ENCODE data around the gene CHDH. TPM values are rescaled to one million over a fixed set of nuclear protein-coding genes. Genes with fewer than 3 reads are reported as not detected.

The CHDH gene
- total and polyA plus RNA-seq, 9 donors, result 0.75 to 1.3 (median 1.1) TPM

GRCh38 chr3:53881691-53882593, 35.7 kb upstream of the CHDH start, which contains the start of gene ACTR8:
Gene ACTR8, minus strand, starts transcription at chr3:53882152. Its CDS starts 51 bp downstream, at chr3:53882101.
- peaks cover 32% of the 10 kb centered on the region for H3K36me3 ChIP-seq (ENCODE audit: control insufficient read depth, insufficient read depth, low read length)
- H3K4me3 ChIP-seq (ENCODE audit: low read length), result peak within 1 kb of the TSS; percentile 78
- DNase-seq, result peak; percentile 94
- H3K27me3 ChIP-seq (ENCODE audit: control insufficient read depth, insufficient read depth, low read length), result no peaks in the 10 kb centered on the region
- peak within 1 kb of the TSS; percentile 96 for H3K27ac ChIP-seq (ENCODE audit: low read length)
- H3K4me1 ChIP-seq (ENCODE audit: control insufficient read depth, insufficient read depth, low read length), result peaks cover 11% of the 10 kb centered on the region
- H3K9me3 ChIP-seq (replicated peaks; ENCODE audit: control insufficient read depth, low read depth, low read length), result no peaks in the 10 kb centered on the region
- 1% methylated on average over 47 of the region's 65 CpGs for WGBS (ENCODE audit: insufficient coverage)

GRCh38 chr3:53880396-53881345, 34.5 kb upstream of the CHDH start:
- Histone ChIP-seq H3K4me3 (ENCODE audit: low read length) (peak overlapping the region; percentile 78), H3K27ac (ENCODE audit: low read length) (peak overlapping the region; percentile 96), H3K4me1 (ENCODE audit: control insufficient read depth, insufficient read depth, low read length) (peaks cover 11% of the 10 kb centered on the region), H3K36me3 (ENCODE audit: control insufficient read depth, insufficient read depth, low read length) (peaks cover 34% of the 10 kb centered on the region), H3K9me3 (replicated peaks; ENCODE audit: control insufficient read depth, low read depth, low read length) (no peaks in the 10 kb centered on the region), H3K27me3 (ENCODE audit: control insufficient read depth, insufficient read depth, low read length) (no peaks in the 10 kb centered on the region)
- WGBS (ENCODE audit: insufficient coverage), result 0% methylated on average over 2 of the region's 10 CpGs
- peak; percentile 15 for DNase-seq

GRCh38 chr3:53865732-53866499, 19.7 kb upstream of the CHDH start:
- H3K36me3 ChIP-seq (ENCODE audit: control insufficient read depth, insufficient read depth, low read length), result peaks cover 61% of the 10 kb centered on the region
- WGBS (ENCODE audit: insufficient coverage), result no CpG with 5 or more reads among the region's 5 CpGs
- no peak overlapping the region for H3K4me3 ChIP-seq (ENCODE audit: low read length)
- H3K27me3 ChIP-seq (ENCODE audit: control insufficient read depth, insufficient read depth, low read length), result no peaks in the 10 kb centered on the region
- no peak overlapping the region for H3K27ac ChIP-seq (ENCODE audit: low read length)
- no peak for DNase-seq
- H3K9me3 ChIP-seq (replicated peaks; ENCODE audit: control insufficient read depth, low read depth, low read length), result no peaks in the 10 kb centered on the region
- H3K4me1 ChIP-seq (ENCODE audit: control insufficient read depth, insufficient read depth, low read length), result no peaks in the 10 kb centered on the region

GRCh38 chr3:53863145-53863544, 16.9 kb upstream of the CHDH start:
- DNase-seq, result no peak
- no peaks in the 10 kb centered on the region for H3K27me3 ChIP-seq (ENCODE audit: control insufficient read depth, insufficient read depth, low read length)
- no peaks in the 10 kb centered on the region for H3K4me1 ChIP-seq (ENCODE audit: control insufficient read depth, insufficient read depth, low read length)
- no peak overlapping the region for H3K27ac ChIP-seq (ENCODE audit: low read length)
- H3K4me3 ChIP-seq (ENCODE audit: low read length), result no peak overlapping the region
- WGBS (ENCODE audit: insufficient coverage), result 67% methylated on average over 1 of the region's 1 CpG
- peaks cover 52% of the 10 kb centered on the region for H3K36me3 ChIP-seq (ENCODE audit: control insufficient read depth, insufficient read depth, low read length)
- H3K9me3 ChIP-seq (replicated peaks; ENCODE audit: control insufficient read depth, low read depth, low read length), result no peaks in the 10 kb centered on the region

GRCh38 chr3:53862241-53862640, 16.0 kb upstream of the CHDH start:
- Histone ChIP-seq H3K4me1 (ENCODE audit: control insufficient read depth, insufficient read depth, low read length) (no peaks in the 10 kb centered on the region), H3K27me3 (ENCODE audit: control insufficient read depth, insufficient read depth, low read length) (no peaks in the 10 kb centered on the region), H3K4me3 (ENCODE audit: low read length) (no peak overlapping the region), H3K27ac (ENCODE audit: low read length) (no peak overlapping the region), H3K9me3 (replicated peaks; ENCODE audit: control insufficient read depth, low read depth, low read length) (no peaks in the 10 kb centered on the region), H3K36me3 (ENCODE audit: control insufficient read depth, insufficient read depth, low read length) (peaks cover 46% of the 10 kb centered on the region)
- WGBS (ENCODE audit: insufficient coverage), result no CpG with 5 or more reads among the region's 3 CpGs
- DNase-seq, result no peak

DNA sequence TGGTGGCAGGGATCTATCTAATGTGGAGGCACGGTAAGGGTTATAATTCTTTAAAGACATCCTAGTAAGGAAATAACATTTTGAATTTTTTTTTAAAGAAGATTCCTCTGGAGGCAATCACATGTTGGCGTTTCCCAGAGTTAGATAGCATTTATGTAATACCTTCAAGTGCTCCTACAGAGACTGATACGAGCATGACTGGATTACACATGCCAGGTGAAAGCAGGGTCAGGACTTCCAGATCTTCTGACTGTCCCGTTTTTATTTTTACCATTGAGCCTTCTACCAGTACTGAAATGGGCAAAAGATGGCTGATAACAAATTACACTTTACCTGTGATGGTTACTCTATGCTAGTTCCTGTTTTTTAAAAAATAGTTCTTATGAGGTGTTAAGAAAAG, 14.0 kb upstream of the CHDH start:
- no peak overlapping the region for H3K27ac ChIP-seq (ENCODE audit: low read length)
- no peaks in the 10 kb centered on the region for H3K27me3 ChIP-seq (ENCODE audit: control insufficient read depth, insufficient read depth, low read length)
- H3K4me3 ChIP-seq (ENCODE audit: low read length), result no peak overlapping the region
- H3K36me3 ChIP-seq (ENCODE audit: control insufficient read depth, insufficient read depth, low read length), result peaks cover 42% of the 10 kb centered on the region
- H3K4me1 ChIP-seq (ENCODE audit: control insufficient read depth, insufficient read depth, low read length), result no peaks in the 10 kb centered on the region
- no peaks in the 10 kb centered on the region for H3K9me3 ChIP-seq (replicated peaks; ENCODE audit: control insufficient read depth, low read depth, low read length)
- DNase-seq, result no peak
- 72% methylated on average over 2 of the region's 4 CpGs for WGBS (ENCODE audit: insufficient coverage)

GRCh38 chr3:53859178-53859577, 13.0 kb upstream of the CHDH start:
- Histone ChIP-seq H3K4me1 (ENCODE audit: control insufficient read depth, insufficient read depth, low read length) (no peaks in the 10 kb centered on the region), H3K27ac (ENCODE audit: low read length) (no peak overlapping the region), H3K36me3 (ENCODE audit: control insufficient read depth, insufficient read depth, low read length) (peaks cover 33% of the 10 kb centered on the region), H3K9me3 (replicated peaks; ENCODE audit: control insufficient read depth, low read depth, low read length) (no peaks in the 10 kb centered on the region), H3K27me3 (ENCODE audit: control insufficient read depth, insufficient read depth, low read length) (no peaks in the 10 kb centered on the region), H3K4me3 (ENCODE audit: low read length) (no peak overlapping the region)
- 94% methylated on average over 3 of the region's 6 CpGs for WGBS (ENCODE audit: insufficient coverage)
- no peak for DNase-seq

DNA sequence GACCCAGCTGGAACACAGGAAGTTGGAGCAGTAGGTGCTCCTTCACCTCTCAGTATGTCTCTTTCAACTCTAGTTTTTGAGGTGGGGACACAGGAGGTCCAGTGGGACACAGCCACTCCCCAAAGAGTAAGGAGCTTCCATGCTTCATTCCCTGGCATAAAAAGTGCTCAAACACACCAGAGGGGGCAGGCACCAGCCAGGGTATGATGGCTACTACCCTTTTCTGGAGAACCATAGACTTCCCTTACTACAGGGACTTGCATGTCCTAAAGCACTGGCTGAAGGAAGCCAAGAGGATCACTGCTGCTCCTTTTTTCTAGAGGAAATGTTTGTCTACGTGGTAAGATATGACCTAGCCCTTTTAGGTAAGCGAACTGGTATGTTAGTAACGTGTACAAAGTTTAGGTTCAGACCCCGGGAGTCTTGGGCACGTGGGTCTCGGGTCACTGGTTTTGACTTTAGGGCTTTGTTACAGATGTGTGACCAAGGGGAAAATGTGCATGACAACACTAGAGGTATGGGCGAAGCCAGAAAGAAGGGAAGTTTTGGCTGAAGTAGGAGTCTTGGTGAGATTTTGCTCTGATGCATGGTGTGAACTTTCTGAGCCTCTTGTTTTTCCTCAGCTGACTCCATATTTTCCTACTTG, 12.0 kb upstream of the CHDH start:
- no peak overlapping the region for H3K27ac ChIP-seq (ENCODE audit: low read length)
- H3K4me1 ChIP-seq (ENCODE audit: control insufficient read depth, insufficient read depth, low read length), result no peaks in the 10 kb centered on the region
- 84% methylated on average over 7 of the region's 7 CpGs for WGBS (ENCODE audit: insufficient coverage)
- H3K27me3 ChIP-seq (ENCODE audit: control insufficient read depth, insufficient read depth, low read length), result no peaks in the 10 kb centered on the region
- DNase-seq, result no peak
- no peak overlapping the region for H3K4me3 ChIP-seq (ENCODE audit: low read length)
- H3K9me3 ChIP-seq (replicated peaks; ENCODE audit: control insufficient read depth, low read depth, low read length), result no peaks in the 10 kb centered on the region
- H3K36me3 ChIP-seq (ENCODE audit: control insufficient read depth, insufficient read depth, low read length), result peaks cover 26% of the 10 kb centered on the region

GRCh38 chr3:53856964-53857363, 10.7 kb upstream of the CHDH start:
- no peaks in the 10 kb centered on the region for H3K4me1 ChIP-seq (ENCODE audit: control insufficient read depth, insufficient read depth, low read length)
- H3K36me3 ChIP-seq (ENCODE audit: control insufficient read depth, insufficient read depth, low read length), result peaks cover 18% of the 10 kb centered on the region
- 75% methylated on average over 2 of the region's 7 CpGs for WGBS (ENCODE audit: insufficient coverage)
- no peak for DNase-seq
- no peaks in the 10 kb centered on the region for H3K27me3 ChIP-seq (ENCODE audit: control insufficient read depth, insufficient read depth, low read length)
- H3K9me3 ChIP-seq (replicated peaks; ENCODE audit: control insufficient read depth, low read depth, low read length), result no peaks in the 10 kb centered on the region
- no peak overlapping the region for H3K4me3 ChIP-seq (ENCODE audit: low read length)
- H3K27ac ChIP-seq (ENCODE audit: low read length), result no peak overlapping the region
